Skin epidermis (tissue), 12 donors: Measurements from ENCODE around the gene PARD6B.
A peak's percentile ranks its signal among the peaks of the same experiment; 100 is the strongest.

Experiments used
- H3K27ac ChIP-seq, 21 experiments: fragments of 200-600 bp; sonication (generic) in 11 of 21; one replicate each; pipeline ENCODE4 v1.5.0; 2020; ENCODE audit warnings: mild to moderate bottlenecking in 3 of 21, inconsistent platforms in 2 of 21, moderate library complexity in 2 of 21
- H3K4me3 ChIP-seq, 7 experiments: fragments of 200-600 bp; sonication (generic) in 2 of 7; one replicate each; pipeline ENCODE4 v1.5.0; 2020; ENCODE audit warnings: inconsistent platforms in 2 of 7, mild to moderate bottlenecking in 2 of 7, moderate library complexity in 1 of 7

PARD6B gene

GRCh38 chr20:50720582-50720981, 10.8 kb upstream of the PARD6B start:
- H3K27ac ChIP-seq, result no peak overlapping the region
- no peak overlapping the region for H3K4me3 ChIP-seq

GRCh38 chr20:50721881-50722281, 9.5 kb upstream of the PARD6B start:
- Histone ChIP-seq H3K27ac (no peak overlapping the region), H3K4me3 (no peak overlapping the region)

GRCh38 chr20:50722424-50723155, 8.8 kb upstream of the PARD6B start:
- H3K27ac ChIP-seq, result no peak overlapping the region

GRCh38 chr20:50723672-50724071, 7.7 kb upstream of the PARD6B start:
- Histone ChIP-seq H3K27ac (no peak overlapping the region), H3K4me3 (no peak overlapping the region)

More at GRCh38 chr20:50722424-50723155, 8.8 kb upstream of the PARD6B start:
- no peak overlapping the region for H3K4me3 ChIP-seq

- Histone ChIP-seq H3K27ac (peak overlapping the region in 9 of 21 experiments; percentile 23 to 83 (median 46)), H3K4me3 (no peak overlapping the region)
Observed at GRCh38 chr20:50724112-50724725, 7.2 kb upstream of the PARD6B start.

- H3K27ac ChIP-seq, result peak overlapping the region in 11 of 21 experiments; percentile 6 to 83 (median 45)
- H3K4me3 ChIP-seq, result no peak overlapping the region
Observed at GRCh38 chr20:50724851-50725723, 6.3 kb upstream of the PARD6B start.

- peak overlapping the region in 5 of 21 experiments; percentile 6 to 47 (median 35) for H3K27ac ChIP-seq
- H3K4me3 ChIP-seq, result no peak overlapping the region
Observed at GRCh38 chr20:50725724-50726005, 5.7 kb upstream of the PARD6B start.

GRCh38 chr20:50726955-50727791, 4.2 kb upstream of the PARD6B start:
- H3K4me3 ChIP-seq, result no peak overlapping the region
- no peak overlapping the region for H3K27ac ChIP-seq

- no peak overlapping the region for H3K4me3 ChIP-seq
- H3K27ac ChIP-seq, result peak overlapping the region in 9 of 21 experiments; percentile 57 to 90 (median 74)
Observed at GRCh38 chr20:50727792-50728485, 3.4 kb upstream of the PARD6B start.

- Histone ChIP-seq H3K27ac (peak overlapping the region in 16 of 21 experiments; percentile 1 to 95 (median 74)), H3K4me3 (no peak overlapping the region)
Observed at GRCh38 chr20:50728486-50728980, 2.8 kb upstream of the PARD6B start.

- H3K4me3 ChIP-seq, result no peak overlapping the region
- H3K27ac ChIP-seq, result peak overlapping the region in 19 of 21 experiments; percentile 3 to 95 (median 73)
Observed at GRCh38 chr20:50728981-50729874, 2.2 kb upstream of the PARD6B start.

- H3K4me3 ChIP-seq, result peak overlapping the region; percentile 59 to 93 (median 85)
- H3K27ac ChIP-seq, result peak overlapping the region in 20 of 21 experiments; percentile 15 to 95 (median 68)
Observed at GRCh38 chr20:50729901-50730764, 1.2 kb upstream of the PARD6B start.

GRCh38 chr20:50730765-50731054, 670 bp upstream of the PARD6B start:
- peak overlapping the region; percentile 59 to 93 (median 85) for H3K4me3 ChIP-seq
- peak overlapping the region in 19 of 21 experiments; percentile 15 to 95 (median 69) for H3K27ac ChIP-seq

- H3K27ac ChIP-seq, result peak overlapping the region in 20 of 21 experiments; percentile 48 to 95 (median 84)
- peak overlapping the region; percentile 59 to 93 (median 85) for H3K4me3 ChIP-seq
Observed at GRCh38 chr20:50731930-50732690, 730 bp downstream of the PARD6B start.

GRCh38 chr20:50733644-50734349, 2.4 kb downstream of the PARD6B start:
- Histone ChIP-seq H3K4me3 (peak overlapping the region in 2 of 7 experiments; percentile 91 to 93), H3K27ac (no peak overlapping the region)
